Suprapubic skin (tissue), 4 donors: Measurements from ENCODE around the gene GCLC. TPM values are rescaled to one million over a fixed set of nuclear protein-coding genes. Genes with fewer than 3 reads are reported as not detected.

Experiments used
- DNase-seq, 2 donors: peaks; one replicate each; pipeline ENCODE4 v3.0.0-alpha.2; 2019; ENCODE audit warnings: low spot score in 2 of 2
- H3K27ac ChIP-seq: fragments of 200-600 bp; sonication (generic); one replicate; pipeline ENCODE4 v1.5.1; 2019
- H3K27me3 ChIP-seq: fragments of 200-600 bp; sonication (generic); one replicate; pipeline ENCODE4 v1.5.1; 2019
- H3K36me3 ChIP-seq: fragments of 200-600 bp; sonication (generic); one replicate; pipeline ENCODE4 v1.5.1; 2019
- H3K4me1 ChIP-seq: fragments of 200-600 bp; sonication (generic); one replicate; pipeline ENCODE4 v1.5.1; 2019
- H3K4me3 ChIP-seq: fragments of 200-600 bp; sonication (generic); one replicate; pipeline ENCODE4 v1.5.1; 2019; ENCODE audit warnings: mild to moderate bottlenecking
- H3K9me3 ChIP-seq: fragments of 200-600 bp; sonication (generic); one replicate; pipeline ENCODE4 v1.5.1; 2019
- EP300 ChIP-seq: sonication (generic); formaldehyde crosslinking; IDR thresholded peaks from one replicate; pipeline ENCODE4 v1.6.1; 2017; ENCODE audit warnings: antibody characterized with exemption
- POLR2A ChIP-seq, 2 donors: fragments of 450-650 bp; IDR thresholded peaks; one replicate each; pipeline ENCODE4 v1.6.1; 2017; ENCODE audit warnings: antibody characterized with exemption in 2 of 2, mild to moderate bottlenecking in 2 of 2, moderate library complexity in 2 of 2
- POLR2AphosphoS5 ChIP-seq, 3 donors: sonication (generic); formaldehyde crosslinking; IDR thresholded peaks; one replicate each; pipeline ENCODE4 v1.6.1; 2017; ENCODE audit warnings: antibody characterized with exemption in 3 of 3
- WGBS: methylation state at CpG from one replicate; pipeline ENCODE4 v1.1.5; 2018; 5-methylcytosine and 5-hydroxymethylcytosine counted together
- total RNA-seq, 4 donors: library from RNA; depleted of rRNA; stranded (reverse); fragments of >200 nt; gene quantifications; one replicate each; pipeline ENCODE4 v1.1.0, GENCODE V29; 2016
- TF ChIP-seq, protein P1 (sequence below), 2 donors: fragments of 200-600 bp in 1 of 2; fragments of 450-650 bp in 1 of 2; sonication (generic) in 1 of 2; IDR thresholded peaks; one replicate each; pipeline ENCODE4 v1.5.1; 2016 to 2019; ENCODE audit warnings: antibody characterized with exemption in 2 of 2, mild to moderate bottlenecking in 1 of 2, moderate library complexity in 1 of 2

GCLC gene
- total RNA-seq, 4 donors from 2014 or later, result 47.3 to 65.0 (median 51.1) TPM

DNA sequence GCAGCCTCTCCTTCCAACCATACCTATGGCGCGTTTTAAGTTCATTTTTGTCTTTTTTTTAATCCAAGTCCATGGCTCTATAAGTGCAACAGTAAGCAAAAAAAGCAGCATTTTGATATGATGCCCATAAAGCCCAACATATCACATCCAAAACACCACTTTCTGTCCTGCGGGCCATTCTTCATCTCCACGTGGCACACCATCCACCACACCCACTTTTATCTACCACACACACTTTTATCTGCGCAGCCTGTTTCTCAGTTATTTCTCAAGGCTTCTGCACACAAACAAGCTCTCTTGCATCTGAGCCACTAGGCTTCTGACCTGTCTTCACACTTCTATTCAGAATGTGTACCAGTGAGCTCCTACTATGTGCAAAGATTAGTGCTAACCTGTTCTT lies 5.3 kb downstream of the GCLC start:
- Histone ChIP-seq H3K36me3 (no peaks in the 10 kb centered on the region), H3K4me3 (no peak overlapping the region), H3K27me3 (no peaks in the 10 kb centered on the region), H3K4me1 (peaks cover 14% of the 10 kb centered on the region), H3K9me3 (no peaks in the 10 kb centered on the region), H3K27ac (no peak overlapping the region)
- WGBS, result 72% methylated on average over 5 of the region's 5 CpGs
- TF ChIP-seq, protein P1, sequence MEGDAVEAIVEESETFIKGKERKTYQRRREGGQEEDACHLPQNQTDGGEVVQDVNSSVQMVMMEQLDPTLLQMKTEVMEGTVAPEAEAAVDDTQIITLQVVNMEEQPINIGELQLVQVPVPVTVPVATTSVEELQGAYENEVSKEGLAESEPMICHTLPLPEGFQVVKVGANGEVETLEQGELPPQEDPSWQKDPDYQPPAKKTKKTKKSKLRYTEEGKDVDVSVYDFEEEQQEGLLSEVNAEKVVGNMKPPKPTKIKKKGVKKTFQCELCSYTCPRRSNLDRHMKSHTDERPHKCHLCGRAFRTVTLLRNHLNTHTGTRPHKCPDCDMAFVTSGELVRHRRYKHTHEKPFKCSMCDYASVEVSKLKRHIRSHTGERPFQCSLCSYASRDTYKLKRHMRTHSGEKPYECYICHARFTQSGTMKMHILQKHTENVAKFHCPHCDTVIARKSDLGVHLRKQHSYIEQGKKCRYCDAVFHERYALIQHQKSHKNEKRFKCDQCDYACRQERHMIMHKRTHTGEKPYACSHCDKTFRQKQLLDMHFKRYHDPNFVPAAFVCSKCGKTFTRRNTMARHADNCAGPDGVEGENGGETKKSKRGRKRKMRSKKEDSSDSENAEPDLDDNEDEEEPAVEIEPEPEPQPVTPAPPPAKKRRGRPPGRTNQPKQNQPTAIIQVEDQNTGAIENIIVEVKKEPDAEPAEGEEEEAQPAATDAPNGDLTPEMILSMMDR (IDR thresholded peaks at IDR 0.05), result no peak
- TF ChIP-seq POLR2AphosphoS5 (IDR thresholded peaks at IDR 0.05), result no peak
- no peak for TF ChIP-seq POLR2A (IDR thresholded peaks at IDR 0.05)
- TF ChIP-seq EP300, result no peak
- DNase-seq, result no peak

DNA sequence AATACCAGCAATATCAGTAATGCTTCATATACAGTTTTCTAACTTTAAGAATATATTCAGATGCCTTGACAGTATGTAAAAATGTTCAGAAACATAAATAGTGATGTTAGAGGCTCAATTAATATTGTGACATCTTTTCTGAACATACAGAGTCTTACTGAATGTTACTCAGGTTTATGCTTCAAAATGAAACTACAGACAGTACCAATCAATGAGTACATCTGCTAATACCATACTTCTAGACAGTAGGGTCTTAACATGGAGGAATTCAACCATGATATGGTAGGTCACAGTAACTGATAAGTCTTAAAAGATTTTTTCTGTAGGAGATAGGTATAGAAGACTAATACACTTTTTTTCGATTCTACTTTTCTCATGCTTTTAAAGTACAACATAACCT lies 8.3 kb downstream of the GCLC start:
- H3K9me3 ChIP-seq, result no peaks in the 10 kb centered on the region
- H3K27ac ChIP-seq, result no peak overlapping the region
- 100% methylated on average over 1 of the region's 1 CpG for WGBS
- H3K36me3 ChIP-seq, result no peaks in the 10 kb centered on the region
- no peak for TF ChIP-seq EP300
- no peak for TF ChIP-seq POLR2A (IDR thresholded peaks at IDR 0.05)
- TF ChIP-seq, protein P1 (IDR thresholded peaks at IDR 0.05), result no peak
- no peak for TF ChIP-seq POLR2AphosphoS5 (IDR thresholded peaks at IDR 0.05)
- H3K4me3 ChIP-seq, result no peak overlapping the region
- peaks cover 10% of the 10 kb centered on the region for H3K4me1 ChIP-seq
- no peaks in the 10 kb centered on the region for H3K27me3 ChIP-seq
- DNase-seq, result no peak

- Histone ChIP-seq H3K27me3 (no peaks in the 10 kb centered on the region), H3K4me1 (peaks cover 30% of the 10 kb centered on the region), H3K4me3 (no peak overlapping the region), H3K36me3 (no peaks in the 10 kb centered on the region), H3K27ac (no peak overlapping the region), H3K9me3 (no peaks in the 10 kb centered on the region)
- DNase-seq, result no peak
- 74% methylated on average over 1 of the region's 1 CpG for WGBS
- TF ChIP-seq POLR2A (IDR thresholded peaks at IDR 0.05), result no peak
- TF ChIP-seq POLR2AphosphoS5 (IDR thresholded peaks at IDR 0.05), result no peak
- TF ChIP-seq EP300, result no peak
- TF ChIP-seq, protein P1 (IDR thresholded peaks at IDR 0.05), result no peak
Observed at GRCh38 chr6:53532942-53533341, 12.0 kb downstream of the GCLC start.

DNA sequence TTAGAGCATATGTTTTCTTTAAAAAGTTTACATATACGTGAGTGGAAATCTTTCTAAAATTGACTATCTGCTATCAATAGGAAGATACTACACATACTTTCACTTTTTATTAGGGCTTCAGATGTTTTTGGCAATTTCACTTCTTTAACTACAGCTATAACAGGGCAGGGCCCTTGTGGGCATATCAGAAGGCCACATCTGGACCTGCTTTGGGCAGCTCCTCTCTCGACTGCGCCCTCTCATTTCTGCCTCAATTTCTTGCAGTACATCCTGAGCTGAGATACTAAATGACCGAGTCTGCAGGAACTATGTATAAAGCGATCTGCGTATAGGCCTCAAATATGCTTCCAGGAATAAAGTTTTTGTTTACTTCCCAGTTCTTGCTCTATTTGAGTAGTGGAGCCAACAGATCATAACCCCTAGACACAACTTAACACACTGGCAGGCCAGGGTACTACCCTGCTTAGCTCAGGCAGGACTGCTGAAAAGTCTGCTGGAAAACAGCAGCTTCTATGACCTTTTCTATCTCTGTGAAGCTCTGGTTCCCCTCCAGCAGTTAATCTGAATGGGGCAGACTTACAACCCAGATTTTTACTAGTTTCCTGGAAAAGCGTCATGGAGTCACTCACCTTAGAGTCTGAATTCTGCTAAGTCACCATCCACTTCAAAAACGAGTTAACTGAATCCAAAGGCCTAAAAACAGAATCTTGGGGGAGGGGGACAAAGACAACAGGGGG lies 12.7 kb downstream of the GCLC start:
- H3K4me3 ChIP-seq, result no peak overlapping the region
- TF ChIP-seq, protein P1 (IDR thresholded peaks at IDR 0.05), result no peak
- TF ChIP-seq POLR2A (IDR thresholded peaks at IDR 0.05) (no peak), EP300 (no peak), POLR2AphosphoS5 (IDR thresholded peaks at IDR 0.05) (no peak)
- no peaks in the 10 kb centered on the region for H3K9me3 ChIP-seq
- H3K36me3 ChIP-seq, result no peaks in the 10 kb centered on the region
- no peaks in the 10 kb centered on the region for H3K27me3 ChIP-seq
- DNase-seq, result no peak
- 59% methylated on average over 8 of the region's 8 CpGs for WGBS
- H3K4me1 ChIP-seq, result peaks cover 30% of the 10 kb centered on the region
- no peak overlapping the region for H3K27ac ChIP-seq

DNA sequence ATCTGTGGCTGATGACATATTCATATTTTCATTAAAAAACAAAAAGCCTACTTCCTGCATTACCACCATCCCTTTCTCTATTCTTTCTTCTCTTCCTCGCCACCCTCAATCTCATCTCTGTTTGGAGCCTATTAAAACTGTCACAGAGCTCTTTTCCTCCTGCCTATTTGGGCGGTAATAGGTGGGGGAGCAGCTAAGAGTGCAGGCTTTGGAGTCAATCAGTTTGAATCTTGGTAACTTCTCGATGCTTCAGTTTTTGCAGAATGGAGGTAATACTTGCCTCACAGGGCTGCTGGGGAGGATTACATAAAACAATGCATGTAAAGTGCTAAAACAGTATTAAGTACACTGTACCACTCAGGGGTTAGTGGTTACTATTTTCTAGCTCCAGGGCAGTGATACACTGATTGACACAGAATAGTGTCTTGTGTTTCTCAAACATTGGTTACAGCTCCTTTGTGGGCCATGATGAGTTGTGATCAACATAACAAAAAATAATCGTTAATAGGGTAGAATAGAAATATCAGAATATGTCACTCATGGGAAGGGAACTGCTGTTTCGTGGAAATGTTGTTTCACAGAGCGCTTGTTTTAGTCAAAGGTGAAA lies 14.0 kb downstream of the GCLC start:
- Histone ChIP-seq H3K36me3 (no peaks in the 10 kb centered on the region), H3K27me3 (no peaks in the 10 kb centered on the region), H3K27ac (no peak overlapping the region), H3K4me1 (peaks cover 34% of the 10 kb centered on the region), H3K9me3 (no peaks in the 10 kb centered on the region), H3K4me3 (no peak overlapping the region)
- TF ChIP-seq POLR2AphosphoS5 (IDR thresholded peaks at IDR 0.05) (no peak), POLR2A (IDR thresholded peaks at IDR 0.05) (no peak), EP300 (no peak)
- TF ChIP-seq, protein P1 (IDR thresholded peaks at IDR 0.05), result no peak
- whole genome bisulfite sequencing, result 84% methylated on average over 6 of the region's 6 CpGs
- DNase-seq, result no peak
